Endothelial cell (in vitro differentiated cells): ENCODE results near the gene SOX21. TPM values are rescaled to one million over a fixed set of nuclear protein-coding genes. Genes with fewer than 3 reads are reported as not detected.

Source experiments
- DNase-seq: peaks from one replicate; pipeline ENCODE4 v3.0.0; 2021; ENCODE audit warnings: low spot score
- H3K27ac Mint-ChIP-seq: one replicate; pipeline ENCODE4 v1.8.0; 2021; ENCODE audit warnings: mixed read lengths, inconsistent platforms; ENCODE audit not compliant: unreplicated experiment
- H3K27me3 Mint-ChIP-seq: one replicate; pipeline ENCODE4 v1.8.0; 2021; ENCODE audit warnings: mild to moderate bottlenecking, moderate library complexity, mixed read lengths, inconsistent platforms; ENCODE audit not compliant: unreplicated experiment
- H3K36me3 Mint-ChIP-seq: one replicate; pipeline ENCODE4 v1.8.0; 2021; ENCODE audit warnings: mild to moderate bottlenecking, low read depth, mixed read lengths, inconsistent platforms; ENCODE audit not compliant: unreplicated experiment
- H3K4me1 Mint-ChIP-seq: one replicate; pipeline ENCODE4 v1.8.0; 2021; ENCODE audit warnings: mild to moderate bottlenecking, mixed read lengths, inconsistent platforms; ENCODE audit not compliant: unreplicated experiment
- H3K4me3 Mint-ChIP-seq: one replicate; pipeline ENCODE4 v1.8.0; 2021; ENCODE audit warnings: mild to moderate bottlenecking, mixed read lengths, inconsistent platforms; ENCODE audit not compliant: unreplicated experiment
- H3K9me3 Mint-ChIP-seq: one replicate; pipeline ENCODE4 v1.8.0; 2021; ENCODE audit warnings: mixed read lengths, inconsistent platforms; ENCODE audit not compliant: unreplicated experiment
- total RNA-seq: library from RNA; stranded (reverse); fragmentation: NEBNext Ultra II Directional; extraction: Animal tissue kit (Norgen Biotek cat#: 25700); gene quantifications from one replicate; pipeline ENCODE4 v1.2.1, GENCODE V29; 2021; ENCODE audit not compliant: unreplicated experiment
- TF ChIP-seq, protein P1 (sequence below): fragments of 200-600 bp; sonication (generic); IDR thresholded peaks from one replicate; pipeline ENCODE4 v1.5.0; 2021; ENCODE audit warnings: antibody characterized with exemption; ENCODE audit not compliant: unreplicated experiment

Gene SOX21
- total RNA-seq, 1 donor from 2014 or later: not detected

DNA sequence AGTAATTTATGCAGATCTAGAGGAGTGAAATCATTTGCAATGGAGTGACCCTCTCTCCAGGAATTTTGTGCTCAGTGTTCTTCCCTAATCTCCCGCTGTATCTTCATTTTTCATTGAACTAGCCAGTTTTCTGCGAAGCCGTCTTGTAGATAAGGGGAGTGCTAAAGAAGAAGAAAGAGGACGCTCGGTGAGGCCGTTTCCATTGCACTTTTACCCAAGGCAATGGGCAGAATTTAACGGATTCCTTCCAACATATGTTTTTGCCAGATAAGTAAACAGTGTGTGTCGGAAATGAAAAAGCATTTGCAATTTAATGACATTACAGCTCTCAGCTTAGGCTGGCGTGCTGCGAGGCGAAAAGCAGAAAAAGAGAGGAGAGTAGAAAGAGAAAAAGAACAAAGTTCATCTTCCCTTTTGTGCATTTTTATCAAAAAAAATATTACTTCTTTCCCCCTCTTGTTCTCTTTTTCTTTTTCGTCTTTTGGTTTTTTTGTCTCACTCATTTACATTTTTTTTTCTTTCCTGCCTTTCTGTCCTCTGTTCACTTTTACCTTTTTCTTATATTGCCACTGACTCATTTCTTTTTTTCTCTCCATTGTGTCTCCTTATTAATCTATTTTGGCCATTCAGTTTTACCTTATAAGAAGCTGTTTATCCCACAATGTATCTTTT is 49.9 kb downstream of the SOX21 start:
- TF ChIP-seq, protein P1, sequence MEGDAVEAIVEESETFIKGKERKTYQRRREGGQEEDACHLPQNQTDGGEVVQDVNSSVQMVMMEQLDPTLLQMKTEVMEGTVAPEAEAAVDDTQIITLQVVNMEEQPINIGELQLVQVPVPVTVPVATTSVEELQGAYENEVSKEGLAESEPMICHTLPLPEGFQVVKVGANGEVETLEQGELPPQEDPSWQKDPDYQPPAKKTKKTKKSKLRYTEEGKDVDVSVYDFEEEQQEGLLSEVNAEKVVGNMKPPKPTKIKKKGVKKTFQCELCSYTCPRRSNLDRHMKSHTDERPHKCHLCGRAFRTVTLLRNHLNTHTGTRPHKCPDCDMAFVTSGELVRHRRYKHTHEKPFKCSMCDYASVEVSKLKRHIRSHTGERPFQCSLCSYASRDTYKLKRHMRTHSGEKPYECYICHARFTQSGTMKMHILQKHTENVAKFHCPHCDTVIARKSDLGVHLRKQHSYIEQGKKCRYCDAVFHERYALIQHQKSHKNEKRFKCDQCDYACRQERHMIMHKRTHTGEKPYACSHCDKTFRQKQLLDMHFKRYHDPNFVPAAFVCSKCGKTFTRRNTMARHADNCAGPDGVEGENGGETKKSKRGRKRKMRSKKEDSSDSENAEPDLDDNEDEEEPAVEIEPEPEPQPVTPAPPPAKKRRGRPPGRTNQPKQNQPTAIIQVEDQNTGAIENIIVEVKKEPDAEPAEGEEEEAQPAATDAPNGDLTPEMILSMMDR: no peak
- H3K27ac Mint-ChIP-seq: no peak overlapping the region
- no peaks in the 10 kb centered on the region for H3K36me3 Mint-ChIP-seq
- peaks cover 10% of the 10 kb centered on the region for H3K4me1 Mint-ChIP-seq
- no peaks in the 10 kb centered on the region for H3K27me3 Mint-ChIP-seq
- no peaks in the 10 kb centered on the region for H3K9me3 Mint-ChIP-seq
- no peak for DNase-seq
- H3K4me3 Mint-ChIP-seq: no peak overlapping the region

DNA sequence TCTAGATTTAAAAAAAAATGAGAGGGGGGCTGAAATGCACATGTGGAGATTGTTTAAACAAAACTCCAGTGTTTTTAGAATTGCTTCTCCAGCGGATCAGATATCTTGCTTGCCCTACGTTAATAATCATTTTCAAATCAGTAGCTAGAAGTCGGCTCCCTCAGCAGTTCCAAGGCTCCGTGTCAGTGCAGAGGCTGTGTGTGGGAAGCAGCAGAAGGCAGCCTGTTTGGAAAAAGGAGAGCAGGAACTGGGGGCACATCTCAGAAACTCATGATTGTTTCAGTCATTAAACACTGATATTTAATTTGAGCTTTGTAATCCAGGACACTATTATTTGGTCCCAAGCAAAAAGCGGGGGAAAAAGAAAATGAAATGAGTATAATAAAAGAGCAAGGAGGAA is 50.9 kb downstream of the SOX21 start:
- no peaks in the 10 kb centered on the region for H3K27me3 Mint-ChIP-seq
- no peak overlapping the region for H3K27ac Mint-ChIP-seq
- DNase-seq: no peak
- no peaks in the 10 kb centered on the region for H3K9me3 Mint-ChIP-seq
- TF ChIP-seq, protein P1: no peak
- H3K4me3 Mint-ChIP-seq: no peak overlapping the region
- no peaks in the 10 kb centered on the region for H3K36me3 Mint-ChIP-seq
- peaks cover 10% of the 10 kb centered on the region for H3K4me1 Mint-ChIP-seq

DNA sequence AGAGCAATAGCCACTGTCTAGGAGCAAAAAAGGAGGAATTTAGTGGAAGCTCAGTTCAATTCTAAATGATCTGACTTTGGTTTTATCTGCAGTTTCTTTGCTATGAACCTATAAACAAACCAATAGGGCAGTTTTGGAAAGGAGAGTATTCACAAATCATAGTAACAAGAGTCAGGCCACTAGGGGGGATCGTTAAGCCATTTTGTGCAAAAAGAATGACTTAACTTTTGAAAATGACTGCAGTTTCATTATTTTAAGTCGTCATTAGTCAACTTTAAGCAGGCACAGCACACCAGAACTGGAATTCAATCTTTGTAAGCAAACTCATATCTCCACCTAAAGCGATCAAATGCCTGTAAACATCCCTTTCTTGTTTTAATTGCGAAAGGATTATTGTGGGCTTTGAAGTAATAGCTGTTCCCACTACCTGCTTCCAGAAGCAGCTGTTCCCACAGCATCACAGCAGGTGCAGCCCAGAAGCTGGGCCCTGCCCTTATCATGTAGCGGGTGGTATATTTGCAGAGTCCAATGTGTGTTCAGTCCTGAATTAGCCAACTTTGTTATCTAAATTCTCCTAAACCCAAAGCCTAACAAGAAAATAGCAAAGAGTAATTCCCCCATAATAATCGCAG is 51.5 kb downstream of the SOX21 start:
- Mint-ChIP-seq H3K9me3 (no peaks in the 10 kb centered on the region), H3K36me3 (no peaks in the 10 kb centered on the region), H3K4me1 (peaks cover 10% of the 10 kb centered on the region), H3K4me3 (no peak overlapping the region), H3K27me3 (no peaks in the 10 kb centered on the region), H3K27ac (no peak overlapping the region)
- TF ChIP-seq, protein P1: no peak
- peak; percentile 15 for DNase-seq

Other genes with a start within 250 kb of the SOX21 start
- gene DCT, start 232.9 kb downstream of the SOX21 start, total RNA-seq: not detected
- gene TGDS, start 116.4 kb downstream of the SOX21 start, total RNA-seq: 8.8 TPM
- gene GPR180, start 110.7 kb downstream of the SOX21 start, total RNA-seq: 3.6 TPM